Endothelial cell of hepatic sinusoid (primary cell): ENCODE data around the gene FANCC.

Experiments used
- in situ Hi-C: cut with HindIII; loops from 2 replicates; pipeline ENCODE4 v1.10.0; 2017; ENCODE audit warnings: low sequenced_read_pairs

Gene FANCC

DNA sequence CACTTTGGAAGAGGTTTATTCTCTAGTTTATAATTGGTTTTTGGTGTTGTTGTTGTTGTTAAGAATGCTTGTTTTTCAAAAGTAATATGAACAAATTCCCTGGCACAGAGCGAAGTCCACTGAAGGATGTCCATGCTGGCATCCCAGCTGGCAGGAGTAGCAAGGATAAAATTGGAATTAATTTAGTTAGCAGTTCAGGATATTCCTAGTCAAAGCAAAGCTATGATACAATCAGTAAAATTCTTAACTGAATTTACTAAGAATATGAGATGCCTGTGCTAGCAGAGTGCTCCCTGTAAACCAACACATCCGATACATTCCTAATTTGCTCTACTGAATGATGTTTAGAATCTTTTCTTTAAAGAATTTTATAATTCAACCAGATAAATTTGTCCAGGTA, 161.4 kb downstream of the FANCC start:
- in situ Hi-C loops: no loop called here

DNA sequence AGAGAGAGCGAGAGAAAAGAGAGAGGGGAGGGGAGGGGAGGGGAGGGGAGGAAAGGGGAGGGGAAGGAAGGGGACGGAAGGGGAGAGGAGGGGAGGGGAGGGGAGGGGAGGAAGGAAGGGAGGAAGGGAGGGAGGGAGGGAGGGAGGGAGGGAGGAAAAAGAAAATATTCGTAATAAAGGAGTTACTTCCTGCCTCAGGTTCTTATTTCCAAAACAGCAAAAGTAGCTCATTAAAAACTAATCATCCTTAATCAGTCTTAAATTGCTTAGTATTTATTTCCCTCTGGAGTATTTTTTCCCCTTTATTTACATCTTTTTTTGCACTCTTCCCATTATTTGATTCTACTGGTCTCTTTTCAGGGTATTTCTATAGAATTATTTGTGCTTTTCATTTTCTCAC, 162.3 kb downstream of the FANCC start:
- in situ Hi-C loops: no loop called here

DNA sequence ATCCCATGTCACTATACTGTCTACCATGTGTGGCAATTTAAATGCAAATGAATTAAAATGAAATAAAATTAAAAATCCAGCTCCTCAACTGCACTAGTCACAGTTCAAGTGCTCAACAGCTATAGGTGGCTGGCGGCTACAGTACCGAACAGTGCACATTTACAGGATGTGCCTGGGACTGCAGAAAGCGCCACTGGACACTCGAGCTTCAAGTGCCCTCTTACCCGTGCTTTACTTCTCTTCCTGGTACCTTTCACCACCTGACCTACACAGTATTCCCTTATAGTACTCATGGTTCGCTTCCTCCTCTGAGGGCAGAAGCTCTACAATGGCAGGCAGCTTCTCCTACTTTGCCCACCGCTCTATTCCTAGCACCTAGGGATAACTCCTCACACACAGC, 166.6 kb downstream of the FANCC start:
- in situ Hi-C loops: no loop called here

DNA sequence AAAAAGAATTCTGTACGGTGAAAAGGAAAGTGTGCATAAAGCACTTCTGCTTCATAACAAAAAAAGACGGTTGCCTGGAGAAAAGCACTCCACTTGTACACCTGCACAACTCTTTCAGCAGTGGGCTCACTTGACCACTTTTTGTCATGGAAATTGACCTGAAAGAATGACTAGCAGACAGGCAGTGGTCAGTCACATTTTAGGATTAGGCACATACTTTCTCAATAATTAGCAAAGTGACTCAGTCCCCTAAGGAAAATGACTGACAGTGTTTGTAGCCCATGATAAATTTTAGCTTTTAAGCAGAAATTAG, 169.3 kb downstream of the FANCC start:
- in situ Hi-C loops: loop anchor here (25.0 kb wide), 1 partner anchor 436 kb away; no protein-coding TSS in a partner anchor

DNA sequence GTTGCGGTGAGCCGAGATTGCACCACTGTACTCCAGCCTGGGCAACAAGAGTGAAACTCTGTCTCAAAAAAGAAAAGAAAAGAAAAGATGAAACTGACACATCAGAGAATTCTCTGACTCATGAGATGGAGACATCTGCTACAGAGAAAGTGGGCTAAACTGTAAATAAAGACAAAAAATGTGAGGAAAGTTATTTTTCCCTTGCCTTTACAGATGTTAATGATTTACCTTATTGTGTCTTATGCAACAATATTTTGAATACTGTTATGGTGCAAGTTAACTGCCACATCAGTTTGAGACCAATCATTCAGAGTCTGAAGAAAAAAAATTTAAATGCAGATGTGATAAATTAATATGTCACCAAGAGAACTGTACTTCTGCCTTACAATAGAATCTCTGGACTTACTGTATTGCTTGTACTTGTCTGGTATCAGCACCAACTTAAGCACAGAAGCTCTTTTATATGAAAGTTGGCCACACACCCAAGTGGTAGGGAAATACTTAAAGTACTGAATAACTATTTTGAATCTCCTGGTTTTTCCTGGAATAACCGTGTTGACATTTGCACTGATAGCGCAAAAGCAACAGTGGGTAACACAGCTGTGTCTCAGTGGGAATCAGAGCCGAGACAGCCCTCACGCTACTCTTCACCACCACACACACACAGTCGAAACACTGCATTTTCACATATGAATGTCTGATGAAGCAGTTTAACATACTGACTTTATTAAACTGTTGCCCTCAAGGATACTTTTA, 169.9 kb downstream of the FANCC start:
- in situ Hi-C loops: loop anchor here (25.0 kb wide), 1 partner anchor 435 kb away; no protein-coding TSS in a partner anchor

DNA sequence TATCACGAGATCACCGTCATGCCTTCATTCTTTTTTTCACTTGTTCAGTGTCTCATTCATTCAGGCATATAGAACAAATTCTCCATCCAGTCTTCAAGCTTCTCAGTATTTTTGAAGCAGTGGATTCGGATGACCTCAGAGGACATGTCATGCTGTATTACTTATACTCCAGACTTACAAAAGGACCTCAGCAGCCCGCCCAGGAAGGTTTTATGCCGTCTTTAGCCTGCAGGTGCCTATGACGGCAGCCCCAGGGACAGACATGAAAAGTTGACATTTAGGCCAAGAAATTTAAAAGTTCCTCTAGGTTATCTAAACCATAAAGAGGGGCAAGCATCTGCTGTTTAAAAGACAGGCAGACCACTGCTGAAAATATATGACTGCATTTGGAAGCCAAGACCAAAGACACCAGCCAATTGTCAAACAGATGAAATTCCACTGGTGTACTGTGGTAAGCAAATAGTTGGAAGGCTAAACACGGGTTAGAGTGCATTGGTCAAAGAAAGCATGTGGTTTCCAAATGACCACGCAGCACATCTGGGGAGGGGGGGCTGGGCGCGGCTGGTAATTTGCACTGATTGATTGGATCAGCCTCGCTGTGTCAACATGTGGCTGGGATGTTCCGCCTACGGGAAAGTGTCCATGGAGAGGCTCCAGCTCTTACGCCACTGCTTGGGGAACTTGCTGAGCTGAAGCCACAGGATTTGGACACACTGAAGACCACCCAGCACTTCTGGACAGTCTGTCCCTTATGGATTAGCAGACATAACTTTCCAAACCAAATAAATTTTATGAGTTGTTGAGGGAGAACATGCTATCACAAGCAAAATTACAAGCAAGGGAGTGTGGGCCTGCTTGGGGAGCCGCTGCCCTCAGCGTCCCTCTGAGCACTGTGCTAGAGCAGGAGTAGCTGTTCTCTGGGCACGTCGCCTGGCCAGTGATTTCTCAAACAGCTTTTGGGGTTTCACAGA, 173.6 kb downstream of the FANCC start:
- in situ Hi-C loops: loop anchor here (25.0 kb wide), 1 partner anchor 432 kb away; no protein-coding TSS in a partner anchor

DNA sequence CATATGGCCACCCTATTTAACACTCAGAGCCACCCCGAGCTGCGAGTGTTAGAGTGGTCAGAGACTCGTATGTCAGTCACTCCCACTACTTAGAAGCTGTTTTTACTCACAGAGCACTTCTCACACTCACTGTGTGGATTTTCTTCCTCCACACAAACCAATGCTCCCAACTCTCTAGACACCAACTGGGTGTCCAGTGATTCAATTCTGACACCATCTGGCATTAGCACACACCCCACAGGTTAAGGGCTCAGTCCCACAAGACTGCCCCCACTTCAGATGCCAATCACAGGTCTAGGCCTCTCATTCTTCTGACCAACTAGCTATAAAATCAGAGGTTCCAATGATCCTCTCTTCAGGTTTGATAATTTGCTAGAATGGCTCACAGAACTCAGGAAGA, 174.8 kb downstream of the FANCC start:
- in situ Hi-C loops: loop anchor here (25.0 kb wide), 1 partner anchor 430 kb away; no protein-coding TSS in a partner anchor

DNA sequence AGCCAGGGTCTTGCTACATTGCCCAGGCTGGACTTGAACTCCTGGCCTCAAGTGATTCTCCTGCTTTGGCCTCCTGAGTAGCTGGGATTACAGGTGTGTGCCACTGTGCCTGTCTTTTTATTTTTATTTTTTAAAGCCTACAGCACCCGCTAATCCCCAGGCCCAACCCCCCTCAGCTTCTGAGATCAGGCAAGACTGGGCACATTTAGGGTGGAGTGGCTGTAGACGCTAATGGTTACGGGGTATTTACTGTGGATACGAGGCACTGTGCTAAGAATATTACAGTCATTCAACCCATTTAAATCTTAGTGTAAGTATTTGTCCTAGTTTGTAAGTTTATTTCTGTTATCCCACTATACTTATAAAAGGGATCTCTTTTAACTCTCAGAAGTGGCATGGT, 175.2 kb downstream of the FANCC start:
- in situ Hi-C loops: loop anchor here (25.0 kb wide), 1 partner anchor 430 kb away; no protein-coding TSS in a partner anchor

DNA sequence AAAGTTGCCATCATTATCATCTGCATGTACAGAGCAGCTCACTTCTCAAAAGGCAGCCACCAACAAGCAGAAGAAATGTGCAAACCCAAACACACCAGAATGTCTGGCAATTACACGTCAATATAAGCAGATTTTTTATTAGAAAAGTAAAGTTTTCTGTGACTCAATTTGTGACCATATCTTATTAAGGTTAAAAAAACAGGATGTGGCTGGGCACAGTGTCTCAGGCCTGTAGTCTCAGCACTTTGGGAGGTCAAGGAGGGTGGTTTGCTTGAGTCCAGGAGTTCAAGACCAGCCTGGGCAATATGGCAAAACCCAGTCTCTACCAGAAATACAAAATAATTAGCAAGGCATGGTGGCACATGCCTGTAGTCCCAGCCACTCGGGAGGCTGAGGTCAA, 176.7 kb downstream of the FANCC start:
- in situ Hi-C loops: loop anchor here (25.0 kb wide), 1 partner anchor 429 kb away; no protein-coding TSS in a partner anchor

DNA sequence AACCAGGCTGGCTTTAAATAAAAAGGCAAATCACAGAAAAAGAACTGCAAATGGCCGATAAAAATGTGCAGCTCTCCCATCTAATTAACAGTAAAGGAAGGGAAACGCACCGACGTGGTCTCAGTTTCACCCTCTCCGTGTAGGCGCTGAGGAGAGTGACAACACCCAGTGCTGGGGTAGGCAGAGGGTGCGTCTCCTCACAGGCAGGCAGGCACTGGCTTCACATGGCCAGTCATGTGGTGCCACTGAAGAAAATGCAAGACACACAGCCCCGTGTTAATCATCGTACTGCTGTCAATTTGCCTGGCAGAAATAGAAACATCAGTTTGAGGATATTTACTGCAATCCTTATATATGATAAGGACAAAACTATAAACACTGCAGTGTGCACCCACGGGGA, 178.4 kb downstream of the FANCC start:
- in situ Hi-C loops: loop anchor here (25.0 kb wide), 1 partner anchor 427 kb away; no protein-coding TSS in a partner anchor

DNA sequence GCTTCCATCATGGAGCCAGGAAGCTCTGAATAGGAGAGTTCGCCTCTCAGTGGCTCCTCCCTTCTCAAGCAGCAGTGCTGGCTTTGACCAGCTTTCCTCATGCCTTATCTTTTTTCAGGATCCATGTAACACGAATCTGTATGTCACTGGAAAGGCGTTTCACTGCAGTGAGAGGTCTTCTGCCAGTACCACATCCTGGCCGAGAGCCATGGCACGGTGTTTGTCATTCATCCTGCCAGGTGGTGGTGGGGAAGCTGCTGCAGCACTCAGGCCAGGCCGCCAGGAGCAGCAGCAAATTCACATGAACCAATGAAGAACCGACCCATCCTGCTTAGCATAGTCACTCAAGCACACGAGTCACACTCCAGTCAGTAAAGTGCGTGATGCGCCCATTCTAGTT, 179.0 kb downstream of the FANCC start:
- in situ Hi-C loops: loop anchor here (25.0 kb wide), 1 partner anchor 426 kb away; no protein-coding TSS in a partner anchor

DNA sequence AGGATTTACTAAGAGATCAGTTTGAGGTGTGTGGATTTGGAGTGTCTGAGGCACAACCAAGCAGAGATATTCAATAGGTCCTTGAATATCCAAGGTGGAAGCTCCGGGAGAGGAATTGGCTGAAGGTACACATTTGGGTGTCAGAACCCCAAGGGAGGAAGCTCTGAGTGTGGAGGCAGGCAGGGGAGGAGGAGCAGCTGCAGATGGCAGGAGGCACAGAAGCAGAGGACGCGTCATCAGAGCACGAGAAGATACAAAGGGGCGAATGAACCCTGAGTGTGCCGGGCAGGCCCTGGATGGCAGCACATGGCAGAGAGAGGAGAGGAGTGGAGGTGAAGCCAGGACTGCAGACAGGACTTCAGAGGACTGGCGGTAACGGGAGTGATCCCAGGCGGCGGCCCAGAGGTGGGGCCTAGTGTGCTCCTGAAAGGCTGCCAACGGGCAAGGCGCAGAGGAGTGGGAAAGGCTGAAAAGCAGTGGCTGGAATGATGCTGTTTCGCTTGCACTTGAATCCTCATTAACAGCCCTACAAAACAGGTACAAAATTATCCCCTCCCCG, 179.8 kb downstream of the FANCC start:
- in situ Hi-C loops: loop anchor here (25.0 kb wide), 1 partner anchor 425 kb away; no protein-coding TSS in a partner anchor

DNA sequence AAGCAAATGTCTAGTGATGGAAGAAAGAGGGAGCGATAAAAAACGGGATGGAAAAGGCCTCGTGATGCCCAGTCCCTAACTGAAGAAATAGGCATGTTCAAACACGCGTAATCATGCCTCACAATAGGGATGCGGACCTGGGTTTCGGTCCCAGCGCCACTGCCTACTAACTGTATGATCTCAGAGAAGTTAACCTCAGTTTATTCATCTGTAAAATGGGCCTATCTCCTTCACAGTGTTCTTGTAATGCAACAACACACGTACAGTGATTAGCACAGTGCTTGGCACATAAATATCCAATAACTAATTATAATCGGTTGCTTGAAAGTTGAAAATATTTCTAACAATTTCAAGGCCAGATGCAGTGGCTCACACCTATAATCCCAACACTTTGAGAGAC, 181.8 kb downstream of the FANCC start:
- in situ Hi-C loops: loop anchor here (25.0 kb wide), 1 partner anchor 423 kb away; no protein-coding TSS in a partner anchor

DNA sequence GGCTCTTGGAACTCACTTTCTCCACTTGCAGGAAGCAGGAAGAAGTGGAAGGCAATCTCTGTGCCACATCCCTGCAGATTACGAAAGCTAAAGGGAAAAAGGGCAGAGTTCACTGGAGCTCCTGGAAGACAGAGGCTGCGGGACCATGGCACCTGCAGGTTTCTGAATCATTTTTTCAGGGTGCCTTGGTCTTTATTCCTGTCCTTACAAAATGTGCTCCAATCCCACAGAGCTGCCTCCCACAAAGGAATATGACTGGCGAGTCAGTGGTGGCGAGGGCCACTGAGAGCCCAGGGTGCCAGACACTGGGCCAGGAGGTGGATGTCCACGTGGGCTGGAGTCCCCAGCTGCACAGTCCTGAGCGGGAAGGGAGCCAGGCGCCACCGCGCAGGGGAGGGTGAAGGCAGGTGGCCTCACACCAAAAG, 183.0 kb downstream of the FANCC start:
- in situ Hi-C loops: loop anchor here (25.0 kb wide), 1 partner anchor 422 kb away; no protein-coding TSS in a partner anchor

DNA sequence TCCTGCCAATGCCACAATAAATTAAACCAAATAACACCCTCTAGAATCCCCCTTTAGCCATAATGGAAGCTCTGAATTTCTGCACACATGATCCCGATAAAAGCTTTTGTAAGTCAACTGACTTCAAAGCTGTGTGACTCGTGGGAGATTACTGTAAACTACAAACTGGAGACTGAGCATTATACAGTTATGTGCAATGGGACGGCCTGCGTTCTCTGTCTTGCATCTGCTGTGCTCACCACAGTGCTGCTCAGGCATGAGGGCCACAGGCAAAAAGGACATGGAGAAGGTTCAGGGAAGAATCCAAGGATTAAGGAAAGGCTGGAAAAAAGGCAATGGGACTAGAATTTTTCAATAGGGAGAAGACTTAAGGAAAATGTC, 184.2 kb downstream of the FANCC start:
- in situ Hi-C loops: loop anchor here (25.0 kb wide), 1 partner anchor 421 kb away; no protein-coding TSS in a partner anchor

DNA sequence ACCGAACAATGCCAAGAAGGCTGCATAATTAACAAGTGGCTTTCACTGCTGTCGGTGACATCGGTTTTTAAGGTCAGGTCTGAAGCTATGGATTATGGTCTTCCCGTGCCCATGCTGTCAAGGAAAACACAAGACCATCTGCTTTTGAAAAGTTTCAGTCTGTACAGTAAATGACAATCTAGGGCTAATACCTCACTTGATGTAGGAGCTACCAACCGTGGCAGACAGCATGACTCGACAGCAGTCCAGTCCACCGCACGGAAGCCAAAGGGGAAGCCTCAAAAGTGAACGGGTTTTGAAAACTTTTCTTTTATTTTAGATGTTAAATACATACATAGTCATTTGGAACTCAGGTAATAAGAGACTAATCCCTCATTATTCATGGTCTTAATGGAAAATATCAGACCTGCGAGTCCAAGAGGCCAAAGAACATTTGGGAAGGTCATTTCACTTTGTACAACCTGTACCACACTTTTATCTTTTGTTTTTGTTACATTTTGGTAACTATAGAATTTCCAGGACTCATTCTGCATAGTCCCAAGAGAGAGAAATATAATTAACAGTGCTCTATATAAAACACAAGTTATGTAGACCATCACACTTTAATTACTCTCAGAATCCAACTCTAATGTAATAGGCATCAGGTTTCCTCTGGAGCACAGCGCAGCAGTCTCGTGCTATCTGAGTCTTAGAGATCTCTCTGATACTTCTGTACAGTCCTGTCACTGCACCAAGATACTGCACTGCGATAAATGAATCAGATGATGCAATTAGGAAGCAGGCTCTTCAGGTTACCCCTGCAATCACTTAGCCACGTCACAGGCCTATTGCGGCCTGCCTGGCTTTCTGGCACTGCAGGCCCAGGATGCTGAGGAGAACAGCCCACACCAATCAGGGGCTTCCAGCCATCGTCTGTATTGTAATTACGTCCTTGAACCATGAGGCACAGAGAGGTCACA, 184.9 kb downstream of the FANCC start:
- in situ Hi-C loops: loop anchor here (25.0 kb wide), 1 partner anchor 420 kb away; no protein-coding TSS in a partner anchor

DNA sequence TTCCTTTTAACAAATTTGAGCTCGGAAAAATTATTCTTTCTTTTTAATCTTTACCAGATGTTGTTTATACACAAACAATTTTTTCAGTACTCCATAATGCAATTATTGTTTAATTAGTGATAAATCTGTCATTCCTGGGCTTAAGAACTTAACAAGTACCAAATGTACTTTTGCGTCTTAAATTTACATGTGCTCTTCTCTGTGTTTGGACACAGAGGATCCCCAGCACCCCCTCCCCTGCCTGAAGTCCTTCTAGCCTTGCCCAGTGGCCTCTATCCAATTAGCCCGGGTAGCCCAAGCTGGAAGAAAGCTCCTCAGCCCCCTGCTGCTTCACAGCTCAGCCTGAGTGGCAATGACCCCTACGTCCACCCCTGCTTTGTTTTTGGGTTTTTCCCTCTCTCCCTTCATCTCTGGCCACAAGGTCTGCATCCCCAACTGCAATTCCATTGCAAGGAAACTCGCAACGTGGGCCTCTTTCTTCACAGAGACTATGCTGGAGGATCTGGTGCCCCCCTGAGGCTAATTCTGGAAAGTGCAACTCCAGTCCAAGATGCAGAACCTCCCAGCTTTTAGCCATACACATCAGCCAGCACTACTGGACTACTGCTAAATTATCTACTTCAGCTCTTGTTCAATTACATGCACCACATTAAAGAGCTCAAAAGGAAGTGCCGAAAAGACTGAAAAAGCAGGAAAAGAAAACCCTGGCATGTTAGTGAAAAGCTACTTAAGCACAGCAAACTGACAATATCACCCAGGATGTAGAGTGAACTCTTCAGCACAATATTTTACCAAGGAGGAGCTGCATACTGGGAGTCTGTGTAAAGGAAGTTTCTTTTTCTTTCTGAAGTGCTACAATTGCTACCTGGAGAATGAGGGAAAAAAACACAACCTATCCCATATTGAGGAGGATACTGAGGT, 186.2 kb downstream of the FANCC start:
- in situ Hi-C loops: loop anchor here (25.0 kb wide), 1 partner anchor 419 kb away; no protein-coding TSS in a partner anchor

DNA sequence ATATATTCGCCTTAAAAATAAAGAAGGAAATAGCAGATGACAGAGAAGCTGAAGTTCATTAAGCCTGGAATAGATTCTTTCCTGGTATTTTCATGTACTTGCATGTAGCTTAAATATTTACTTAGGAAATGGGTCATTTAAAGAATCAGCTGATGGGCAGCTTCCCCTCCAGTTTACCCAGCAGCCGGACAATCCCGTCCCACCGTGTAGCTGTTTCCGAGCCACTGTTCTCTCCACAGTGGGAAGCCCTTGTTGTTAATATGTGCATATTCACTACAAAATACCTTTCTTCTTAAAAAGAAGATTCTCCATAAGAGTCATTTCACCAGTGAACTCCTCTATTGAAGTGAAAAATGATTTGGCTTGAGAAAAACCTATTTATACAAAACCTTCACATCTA, 187.0 kb downstream of the FANCC start:
- in situ Hi-C loops: loop anchor here (25.0 kb wide), 1 partner anchor 418 kb away; no protein-coding TSS in a partner anchor
